Measurements from ENCODE around the gene OR2V2.

- TF ChIP-seq, protein P1, sequence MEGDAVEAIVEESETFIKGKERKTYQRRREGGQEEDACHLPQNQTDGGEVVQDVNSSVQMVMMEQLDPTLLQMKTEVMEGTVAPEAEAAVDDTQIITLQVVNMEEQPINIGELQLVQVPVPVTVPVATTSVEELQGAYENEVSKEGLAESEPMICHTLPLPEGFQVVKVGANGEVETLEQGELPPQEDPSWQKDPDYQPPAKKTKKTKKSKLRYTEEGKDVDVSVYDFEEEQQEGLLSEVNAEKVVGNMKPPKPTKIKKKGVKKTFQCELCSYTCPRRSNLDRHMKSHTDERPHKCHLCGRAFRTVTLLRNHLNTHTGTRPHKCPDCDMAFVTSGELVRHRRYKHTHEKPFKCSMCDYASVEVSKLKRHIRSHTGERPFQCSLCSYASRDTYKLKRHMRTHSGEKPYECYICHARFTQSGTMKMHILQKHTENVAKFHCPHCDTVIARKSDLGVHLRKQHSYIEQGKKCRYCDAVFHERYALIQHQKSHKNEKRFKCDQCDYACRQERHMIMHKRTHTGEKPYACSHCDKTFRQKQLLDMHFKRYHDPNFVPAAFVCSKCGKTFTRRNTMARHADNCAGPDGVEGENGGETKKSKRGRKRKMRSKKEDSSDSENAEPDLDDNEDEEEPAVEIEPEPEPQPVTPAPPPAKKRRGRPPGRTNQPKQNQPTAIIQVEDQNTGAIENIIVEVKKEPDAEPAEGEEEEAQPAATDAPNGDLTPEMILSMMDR (IDR thresholded peaks at IDR 0.05), result no peak
- TF ChIP-seq POLR2A (IDR thresholded peaks at IDR 0.05), result no peak
Observed at GRCh38 chr5:181129601-181130000, 17.8 kb upstream of the OR2V2 start.

Measured in uterus (tissue), 2 donors.